Measurements from ENCODE around the gene TBXA2R. TPM values are rescaled to one million over a fixed set of nuclear protein-coding genes. Genes with fewer than 3 reads are reported as not detected.

TBXA2R gene
- total and polyA plus RNA-seq, 8 donors = 0.37 to 2.6 (median 1.0) TPM; not detected in 3

GRCh38 chr19:3642296-3642695 is 35.6 kb upstream of the TBXA2R start:
- DNase-seq = no peak
- intact Hi-C loops (cut with DNase I; ENCODE audit: low total_unique reads) = no loop called here
- H3K27me3 ChIP-seq = no peaks in the 10 kb centered on the region
- no peaks in the 10 kb centered on the region for H3K9me3 ChIP-seq
- H3K4me1 ChIP-seq = peaks cover 0 to 18% (median 7%) of the 10 kb centered on the region in 4 donors
- H3K27ac ChIP-seq = no peak overlapping the region
- no peak for TF ChIP-seq POLR2AphosphoS5 (IDR thresholded peaks at IDR 0.05)
- TF ChIP-seq, protein P1, sequence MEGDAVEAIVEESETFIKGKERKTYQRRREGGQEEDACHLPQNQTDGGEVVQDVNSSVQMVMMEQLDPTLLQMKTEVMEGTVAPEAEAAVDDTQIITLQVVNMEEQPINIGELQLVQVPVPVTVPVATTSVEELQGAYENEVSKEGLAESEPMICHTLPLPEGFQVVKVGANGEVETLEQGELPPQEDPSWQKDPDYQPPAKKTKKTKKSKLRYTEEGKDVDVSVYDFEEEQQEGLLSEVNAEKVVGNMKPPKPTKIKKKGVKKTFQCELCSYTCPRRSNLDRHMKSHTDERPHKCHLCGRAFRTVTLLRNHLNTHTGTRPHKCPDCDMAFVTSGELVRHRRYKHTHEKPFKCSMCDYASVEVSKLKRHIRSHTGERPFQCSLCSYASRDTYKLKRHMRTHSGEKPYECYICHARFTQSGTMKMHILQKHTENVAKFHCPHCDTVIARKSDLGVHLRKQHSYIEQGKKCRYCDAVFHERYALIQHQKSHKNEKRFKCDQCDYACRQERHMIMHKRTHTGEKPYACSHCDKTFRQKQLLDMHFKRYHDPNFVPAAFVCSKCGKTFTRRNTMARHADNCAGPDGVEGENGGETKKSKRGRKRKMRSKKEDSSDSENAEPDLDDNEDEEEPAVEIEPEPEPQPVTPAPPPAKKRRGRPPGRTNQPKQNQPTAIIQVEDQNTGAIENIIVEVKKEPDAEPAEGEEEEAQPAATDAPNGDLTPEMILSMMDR (IDR thresholded peaks at IDR 0.05) = no peak
- WGBS, 5 donors = 90 to 94% (median 94%) methylated on average over 17 of the region's 17 CpGs
- H3K36me3 ChIP-seq = peaks cover 46 to 100% (median 99%) of the 10 kb centered on the region in 4 donors
- no peak overlapping the region for H3K4me3 ChIP-seq

- WGBS, 5 donors = 93 to 97% (median 94%) methylated on average over 21 to 28 of the region's 28 CpGs
- no peaks in the 10 kb centered on the region for H3K9me3 ChIP-seq
Observed at GRCh38 chr19:3641515-3642269, 35.0 kb upstream of the TBXA2R start.

DNA sequence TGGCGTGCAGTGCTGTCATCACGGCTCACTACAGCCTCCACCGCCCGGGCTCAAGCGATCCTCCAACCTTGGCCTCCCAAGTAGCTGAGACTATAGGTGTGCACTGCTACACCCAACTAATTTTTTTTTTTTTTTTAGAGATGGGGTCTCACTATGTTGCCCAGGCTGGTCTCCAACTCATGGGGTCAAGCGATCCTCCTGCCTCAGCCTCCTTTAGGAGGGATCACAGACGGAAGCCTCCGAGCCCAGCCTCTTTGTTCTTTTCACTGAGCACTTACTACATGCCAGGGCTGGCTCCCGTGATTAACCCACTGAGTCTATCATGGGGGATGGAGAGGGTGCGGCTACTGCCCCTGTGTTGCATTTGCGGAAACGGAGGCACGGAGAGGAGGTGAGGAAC is 32.8 kb upstream of the TBXA2R start:
- Histone ChIP-seq H3K27me3 (no peaks in the 10 kb centered on the region), H3K27ac (no peak overlapping the region), H3K36me3 (peaks cover 43 to 100% (median 90%) of the 10 kb centered on the region in 4 donors)

More at GRCh38 chr19:3641515-3642269, 35.0 kb upstream of the TBXA2R start:
- no peaks in the 10 kb centered on the region for H3K27me3 ChIP-seq
- H3K27ac ChIP-seq = no peak overlapping the region
- DNase-seq = no peak
- intact Hi-C loops (cut with DNase I; ENCODE audit: low total_unique reads) = no loop called here
- H3K4me3 ChIP-seq = no peak overlapping the region
- peaks cover 52 to 100% (median 100%) of the 10 kb centered on the region in 4 donors for H3K36me3 ChIP-seq
- H3K4me1 ChIP-seq = peaks cover 0 to 18% (median 7%) of the 10 kb centered on the region in 4 donors
- TF ChIP-seq, protein P1 (IDR thresholded peaks at IDR 0.05) = no peak
- TF ChIP-seq EP300 (IDR thresholded peaks at IDR 0.05) = no peak
- TF ChIP-seq POLR2AphosphoS5 (IDR thresholded peaks at IDR 0.05) = no peak
- TF ChIP-seq POLR2A (IDR thresholded peaks at IDR 0.05) = no peak

More for the DNA sequence above, 32.8 kb upstream of the TBXA2R start:
- no peak overlapping the region for H3K4me3 ChIP-seq
- DNase-seq = no peak
- 97 to 99% (median 98%) methylated on average over 13 of the region's 13 CpGs for WGBS, 5 donors
- H3K4me1 ChIP-seq = peaks cover 0 to 5% (median under 1%) of the 10 kb centered on the region in 4 donors
- H3K9me3 ChIP-seq = no peaks in the 10 kb centered on the region
- intact Hi-C loops (cut with DNase I; ENCODE audit: low total_unique reads) = no loop called here
- no peak for TF ChIP-seq POLR2AphosphoS5 (IDR thresholded peaks at IDR 0.05)
- TF ChIP-seq POLR2A (IDR thresholded peaks at IDR 0.05) = no peak
- TF ChIP-seq, protein P1 (IDR thresholded peaks at IDR 0.05) = no peak
- TF ChIP-seq EP300 (IDR thresholded peaks at IDR 0.05) = no peak
